PFSK-1 (cell line): ENCODE measurements around the gene SPACA6.

Experiments
- FOXP2 ChIP-seq: optimal IDR thresholded peaks from 2 replicates; pipeline ENCODE3; 2011; ENCODE audit warnings: borderline replicate concordance, control low read depth, inconsistent platforms; ENCODE audit not compliant: insufficient read depth; ENCODE audit errors: extremely low read length, extremely low read depth
- POLR2AphosphoS5 ChIP-seq: IDR thresholded peaks from 2 replicates; pipeline ENCODE4 v1.6.1; 2012; ENCODE audit warnings: low read depth, mild to moderate bottlenecking, control low read depth, low read length, moderate library complexity
- REST ChIP-seq, 2 experiments: IDR thresholded peaks; 2 replicates each; pipeline versions ENCODE4 v1.6.1 to v1.8.0; 2011 to 2012; ENCODE audit warnings: low read depth in 2 of 2, low read length in 2 of 2, control low read depth in 1 of 2, inconsistent platforms in 1 of 2, mild to moderate bottlenecking in 1 of 2, moderate library complexity in 1 of 2; ENCODE audit not compliant: insufficient read depth in 1 of 2
- SIN3A ChIP-seq: IDR thresholded peaks from 2 replicates; pipeline ENCODE4 v1.6.1; 2012; ENCODE audit warnings: mild to moderate bottlenecking, low read length, moderate library complexity, borderline replicate concordance; ENCODE audit not compliant: insufficient read depth
- TAF1 ChIP-seq: IDR thresholded peaks from 2 replicates; pipeline ENCODE4 v1.6.1; 2012; ENCODE audit warnings: low read length, control low read depth, borderline replicate concordance; ENCODE audit not compliant: insufficient read depth

GRCh38 chr19:51711702-51712101 lies 18.6 kb downstream of the SPACA6 start:
- TF ChIP-seq REST (IDR thresholded peaks at IDR 0.05; ENCODE audit: insufficient read depth in 1 of 2, low read depth in 2 of 2, low read length in 2 of 2) (no peak), POLR2AphosphoS5 (no peak), FOXP2 (no peak), SIN3A (no peak), TAF1 (no peak)
